ENCODE data around the gene TYMP.
"Not testable (repeated sequence)": the region's sequence is repeated elsewhere in the genome, so short reads cannot be mapped to it uniquely, and the experiment has no call there.

TYMP gene

GRCh38 chr22:50535113-50535512 lies 5.3 kb upstream of the TYMP start:
- Mint-ChIP-seq H3K36me3 (ENCODE audit: low read depth) (peaks cover 2% of the 10 kb centered on the region), H3K27ac (peak overlapping the region; percentile 33), H3K27me3 (no peaks in the 10 kb centered on the region), H3K4me3 (no peak overlapping the region), H3K4me1 (ENCODE audit: low read depth) (peaks cover 59% of the 10 kb centered on the region), H3K9me3 (no peaks in the 10 kb centered on the region)
- DNase-seq, result no peak

GRCh38 chr22:50533856-50534711 lies 4.3 kb upstream of the TYMP start:
- H3K27ac Mint-ChIP-seq, result peak overlapping the region; percentile 66
- not testable (repeated sequence) for H3K36me3 Mint-ChIP-seq (ENCODE audit: low read depth); DNase-seq; H3K27me3 Mint-ChIP-seq; H3K9me3 Mint-ChIP-seq
- peaks cover 50% of the 10 kb centered on the region for H3K4me1 Mint-ChIP-seq (ENCODE audit: low read depth)
- peak overlapping the region; percentile 15 for H3K4me3 Mint-ChIP-seq

GRCh38 chr22:50532824-50533796 lies 3.3 kb upstream of the TYMP start:
- peaks cover 52% of the 10 kb centered on the region for H3K4me1 Mint-ChIP-seq (ENCODE audit: low read depth)
- peaks cover 12% of the 10 kb centered on the region for H3K36me3 Mint-ChIP-seq (ENCODE audit: low read depth)
- no peak for DNase-seq
- H3K27ac Mint-ChIP-seq, result peak overlapping the region; percentile 87
- H3K27me3 Mint-ChIP-seq, result no peaks in the 10 kb centered on the region
- H3K9me3 Mint-ChIP-seq, result no peaks in the 10 kb centered on the region
- peak overlapping the region; percentile 90 for H3K4me3 Mint-ChIP-seq

GRCh38 chr22:50531962-50532674 lies 2.3 kb upstream of the TYMP start:
- peaks cover 53% of the 10 kb centered on the region for H3K4me1 Mint-ChIP-seq (ENCODE audit: low read depth)
- H3K4me3 Mint-ChIP-seq, result peak overlapping the region; percentile 90
- H3K27me3 Mint-ChIP-seq, result no peaks in the 10 kb centered on the region
- H3K36me3 Mint-ChIP-seq (ENCODE audit: low read depth), result peaks cover 22% of the 10 kb centered on the region
- H3K27ac Mint-ChIP-seq, result peak overlapping the region; percentile 97
- peak; percentile 37 for DNase-seq
- no peaks in the 10 kb centered on the region for H3K9me3 Mint-ChIP-seq

- peaks cover 54% of the 10 kb centered on the region for H3K4me1 Mint-ChIP-seq (ENCODE audit: low read depth)
- H3K36me3 Mint-ChIP-seq (ENCODE audit: low read depth), result peaks cover 24% of the 10 kb centered on the region
- H3K9me3 Mint-ChIP-seq, result no peaks in the 10 kb centered on the region
- H3K27ac Mint-ChIP-seq, result peak overlapping the region; percentile 97
- peak; percentile 84 for DNase-seq
- no peaks in the 10 kb centered on the region for H3K27me3 Mint-ChIP-seq
- H3K4me3 Mint-ChIP-seq, result peak overlapping the region; percentile 90
Observed at GRCh38 chr22:50531546-50531961, 1.7 kb upstream of the TYMP start.

GRCh38 chr22:50530877-50531545 lies 1.2 kb upstream of the TYMP start:
- peaks cover 49% of the 10 kb centered on the region for H3K4me1 Mint-ChIP-seq (ENCODE audit: low read depth)
- peaks cover 24% of the 10 kb centered on the region for H3K36me3 Mint-ChIP-seq (ENCODE audit: low read depth)
- H3K27me3 Mint-ChIP-seq, result no peaks in the 10 kb centered on the region
- H3K9me3 Mint-ChIP-seq, result no peaks in the 10 kb centered on the region
- peak overlapping the region; percentile 97 for H3K27ac Mint-ChIP-seq
- H3K4me3 Mint-ChIP-seq, result peak overlapping the region; percentile 90
- DNase-seq, result peak; percentile 89

- no peak for DNase-seq
- peaks cover 24% of the 10 kb centered on the region for H3K36me3 Mint-ChIP-seq (ENCODE audit: low read depth)
- H3K4me1 Mint-ChIP-seq (ENCODE audit: low read depth), result peaks cover 49% of the 10 kb centered on the region
- peak overlapping the region; percentile 90 for H3K4me3 Mint-ChIP-seq
- peak overlapping the region; percentile 97 for H3K27ac Mint-ChIP-seq
- no peaks in the 10 kb centered on the region for H3K27me3 Mint-ChIP-seq
- no peaks in the 10 kb centered on the region for H3K9me3 Mint-ChIP-seq
Observed at GRCh38 chr22:50530580-50530876, 716 bp upstream of the TYMP start.

- peaks cover 51% of the 10 kb centered on the region for H3K4me1 Mint-ChIP-seq (ENCODE audit: low read depth)
- peak overlapping the region; percentile 83 for H3K4me3 Mint-ChIP-seq
- H3K27ac Mint-ChIP-seq, result peak overlapping the region; percentile 71
- H3K9me3 Mint-ChIP-seq, result no peaks in the 10 kb centered on the region
- no peaks in the 10 kb centered on the region for H3K27me3 Mint-ChIP-seq
- no peak for DNase-seq
- peaks cover 30% of the 10 kb centered on the region for H3K36me3 Mint-ChIP-seq (ENCODE audit: low read depth)
Observed at GRCh38 chr22:50529416-50529896, 356 bp downstream of the TYMP start.

GRCh38 chr22:50528682-50529415 lies 963 bp downstream of the TYMP start:
- no peak for DNase-seq
- Mint-ChIP-seq H3K27ac (peak overlapping the region; percentile 93), H3K4me1 (ENCODE audit: low read depth) (peaks cover 49% of the 10 kb centered on the region), H3K36me3 (ENCODE audit: low read depth) (peaks cover 36% of the 10 kb centered on the region), H3K27me3 (no peaks in the 10 kb centered on the region), H3K4me3 (peak overlapping the region; percentile 83), H3K9me3 (no peaks in the 10 kb centered on the region)

GRCh38 chr22:50527921-50528681 lies 1.7 kb downstream of the TYMP start:
- peak overlapping the region; percentile 83 for H3K4me3 Mint-ChIP-seq
- peaks cover 48% of the 10 kb centered on the region for H3K4me1 Mint-ChIP-seq (ENCODE audit: low read depth)
- no peaks in the 10 kb centered on the region for H3K9me3 Mint-ChIP-seq

GRCh38 chr22:50526834-50527801 lies 2.7 kb downstream of the TYMP start:
- Mint-ChIP-seq H3K27me3 (no peaks in the 10 kb centered on the region), H3K4me3 (peak overlapping the region; percentile 83), H3K36me3 (ENCODE audit: low read depth) (peaks cover 51% of the 10 kb centered on the region), H3K27ac (peak overlapping the region; percentile 93), H3K4me1 (ENCODE audit: low read depth) (peaks cover 41% of the 10 kb centered on the region), H3K9me3 (no peaks in the 10 kb centered on the region)
- DNase-seq, result peak; percentile 75

More at GRCh38 chr22:50527921-50528681, 1.7 kb downstream of the TYMP start:
- no peak for DNase-seq
- H3K36me3 Mint-ChIP-seq (ENCODE audit: low read depth), result peaks cover 43% of the 10 kb centered on the region
- H3K27ac Mint-ChIP-seq, result peak overlapping the region; percentile 93
- no peaks in the 10 kb centered on the region for H3K27me3 Mint-ChIP-seq

Measured in activated T-cell treated with anti-CD3 and anti-CD28 coated beads, Interleukin-2, amount 50 U/mL, for 24 hours (primary cell).